Caco-2 (cell line): Measurements from ENCODE around the gene MTOR. TPM values are rescaled to one million over a fixed set of nuclear protein-coding genes. Genes with fewer than 3 reads are reported as not detected.

ENCODE experiments used
- Bru-seq: library from RNA; stranded (reverse); fragments of 400-500 nt; gene quantifications from one replicate; lab custom pipeline; 2021; lab: Mats Ljungman, UMichigan
- BruChase-seq, 2 experiments: library from RNA; stranded (reverse); fragments of 400-500 nt; gene quantifications; one replicate each; lab custom pipeline; 2021; lab: Mats Ljungman, UMichigan
- BruUV-seq: library from RNA; stranded (reverse); fragments of 400-500 nt; replicated peaks from 2 replicates; lab custom pipeline; 2021; lab: Mats Ljungman, UMichigan
- CTCF ChIA-PET: fragments of 300-600 bp; sonication (Branson Sonifier 250); formaldehyde crosslinking; loops from one replicate; lab custom pipeline; 2022; ENCODE audit warnings: antibody characterized with exemption; lab: Charles Lee
- POLR2A ChIA-PET: fragments of 300-600 bp; sonication (Branson Sonifier 250); formaldehyde crosslinking; loops from one replicate; lab custom pipeline; 2022; ENCODE audit warnings: antibody characterized with exemption; lab: Charles Lee
- DNase-seq, 2 experiments: peaks; one replicate each; pipeline versions ENCODE4 v3.0.0 to v3.0.0-alpha.2; 2020 to 2022
- H3K27me3 ChIP-seq: replicated peaks from 2 replicates; pipeline ENCODE4 v1.6.0; 2011; ENCODE audit warnings: low read length; ENCODE audit not compliant: control insufficient read depth, insufficient read depth
- H3K36me3 ChIP-seq: 2 replicates; pipeline ENCODE4 v1.5.1; 2011; ENCODE audit warnings: low read length; ENCODE audit not compliant: control insufficient read depth, insufficient read depth
- H3K4me1 ChIP-seq: fragments of 250-450 bp; sonication (Bioruptor Pico); 2 replicates; pipeline ENCODE4 v1.5.1; 2020; ENCODE audit warnings: mild to moderate bottlenecking
- H3K4me3 ChIP-seq: 2 replicates; pipeline ENCODE4 v1.5.1; 2011; ENCODE audit warnings: low read depth, mild to moderate bottlenecking, control low read depth, low read length
- H3K9me3 ChIP-seq: fragments of 250-450 bp; sonication (Bioruptor Pico); 2 replicates; pipeline ENCODE4 v1.5.1; 2020; ENCODE audit warnings: mild to moderate bottlenecking, moderate library complexity
- H3K27ac Mint-ChIP-seq: one replicate; pipeline ENCODE4 v1.8.0; 2022; ENCODE audit warnings: mixed read lengths; ENCODE audit not compliant: unreplicated experiment
- H3K27me3 Mint-ChIP-seq: one replicate; pipeline ENCODE4 v1.8.0; 2022; ENCODE audit warnings: mixed read lengths; ENCODE audit not compliant: insufficient read depth, unreplicated experiment
- H3K36me3 Mint-ChIP-seq: one replicate; pipeline ENCODE4 v1.8.0; 2022; ENCODE audit warnings: mild to moderate bottlenecking, mixed read lengths; ENCODE audit not compliant: insufficient read depth, unreplicated experiment
- H3K4me1 Mint-ChIP-seq: one replicate; pipeline ENCODE4 v1.8.0; 2022; ENCODE audit warnings: low read depth, mixed read lengths; ENCODE audit not compliant: unreplicated experiment
- H3K4me3 Mint-ChIP-seq: one replicate; pipeline ENCODE4 v1.8.0; 2022; ENCODE audit warnings: mild to moderate bottlenecking, moderate library complexity, mixed read lengths; ENCODE audit not compliant: unreplicated experiment
- H3K9me3 Mint-ChIP-seq: one replicate; pipeline ENCODE4 v1.8.0; 2022; ENCODE audit warnings: mixed read lengths; ENCODE audit not compliant: unreplicated experiment
- intact Hi-C: fragments of 100-400 bp; cut with micrococcal nuclease; formaldehyde crosslinking; loops from one replicate; pipeline ENCODE4 v1.10.0; 2022; ENCODE audit not compliant: unreplicated experiment
- long read RNA-seq: library from polyadenylated mRNA; stranded (forward); transcript quantifications from one replicate; pipeline ENCODE4 v2.0.0, GENCODE V29; 2022
- total RNA-seq: library from RNA; stranded (reverse); gene quantifications from 2 replicates; pipeline ENCODE4 v1.2.3, GENCODE V29; 2022
- TF ChIP-seq, protein P1 (sequence below), 2 experiments: fragments of 200-600 bp in 1 of 2; IDR thresholded peaks; 1 replicate in 1 of 2; 2 replicates in 1 of 2; pipeline versions ENCODE4 v1.5.1 to v1.8.0; 2011 to 2022; ENCODE audit warnings: antibody characterized with exemption in 1 of 2, control low read depth in 1 of 2, inconsistent platforms in 1 of 2, low read depth in 1 of 2, low read length in 1 of 2, mild to moderate bottlenecking in 1 of 2, moderate library complexity in 1 of 2; ENCODE audit not compliant: insufficient read depth in 1 of 2, severe bottlenecking in 1 of 2, unreplicated experiment in 1 of 2

MTOR gene
- total RNA-seq (41.4 and 45.7 TPM in 2 replicates), Bru-seq, nascent RNA (percentile 66 among the genes with signal in this experiment), BruChase-seq, experiment 1, labeled RNA remaining after a 2-hour chase (percentile 66 among the genes with signal in this experiment), BruChase-seq, experiment 2, labeled RNA remaining after a 6-hour chase (percentile 73 among the genes with signal in this experiment)
- long read RNA-seq, full-length matches to known transcripts = 5 of 20 reads
- long read RNA-seq, partial matches to known transcripts = 7 of 20 reads
- long read RNA-seq, other reads (novel, unspliced or antisense) = 8 of 20 reads

DNA sequence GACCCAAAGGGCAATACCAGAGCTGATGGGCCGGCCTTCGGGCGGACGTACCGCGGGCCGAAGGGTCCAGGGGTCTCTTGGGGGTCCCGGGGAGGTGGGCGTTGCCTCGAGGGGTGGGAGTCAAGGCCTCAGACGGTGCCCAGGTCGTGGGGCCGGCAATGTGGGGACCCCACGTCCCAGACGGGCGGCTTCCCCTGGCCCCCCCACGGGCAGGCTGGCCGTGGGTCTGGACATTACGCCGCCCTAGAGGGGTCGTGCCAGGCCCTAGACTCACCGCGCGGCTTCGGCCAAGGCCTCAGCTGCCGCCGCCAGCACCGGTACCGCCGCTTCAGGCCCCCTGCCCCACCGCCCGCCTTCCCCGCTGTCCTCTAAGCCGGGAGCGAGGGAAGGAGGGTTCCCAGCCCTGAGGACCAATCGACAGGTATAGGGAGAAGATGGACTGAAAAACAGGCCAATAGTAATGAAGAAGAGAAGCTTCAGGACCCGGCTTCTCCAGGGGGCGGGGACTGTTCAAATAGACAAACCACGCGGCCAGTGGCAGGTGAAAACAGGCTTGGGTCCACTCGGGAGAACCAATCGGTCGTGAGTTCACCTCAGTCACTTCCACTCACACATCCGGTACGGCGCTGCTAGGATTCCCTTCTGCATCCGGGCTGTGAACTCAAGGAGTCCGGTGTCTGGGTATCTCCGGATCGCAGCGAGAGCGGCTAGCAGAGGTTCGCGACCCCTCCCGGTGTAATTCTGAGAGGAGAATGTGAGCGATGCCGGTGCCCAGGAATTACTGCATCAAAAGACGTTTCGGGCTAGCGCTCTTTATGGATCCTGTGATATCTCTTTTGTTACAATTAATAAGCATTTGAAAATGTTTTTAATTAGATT lies at the start of gene MTOR:
Gene MTOR (minus strand): TSS at position 381 of the 879 bp plus-strand sequence. CDS start 3,142 bp downstream, outside the sequence.
- H3K4me1 Mint-ChIP-seq = no peaks in the 10 kb centered on the region
- POLR2A ChIA-PET = interaction anchor here (0.6 to 1.2 kb wide), 7 partner anchors 10 to 646 kb away, joined by 3 to 10 read pairs (median 8); partner anchors contain the start of genes EXOSC10 and UBIAD1
- peak within 1 kb of the TSS; percentile 74 for H3K27ac Mint-ChIP-seq
- Histone ChIP-seq H3K4me3 (peak within 1 kb of the TSS; percentile 100), H3K27me3 (no peaks in the 10 kb centered on the region), H3K4me1 (no peaks in the 10 kb centered on the region), H3K9me3 (no peaks in the 10 kb centered on the region; the same call in 1 of the 2 replicates), H3K36me3 (no peaks in the 10 kb centered on the region)
- peaks cover 11% of the 10 kb centered on the region for H3K9me3 Mint-ChIP-seq
- H3K36me3 Mint-ChIP-seq = peaks cover 25% of the 10 kb centered on the region
- DNase-seq = peak; percentile 98 to 99
- intact Hi-C loops = no loop called here
- no TSS peak for BruUV-seq
- TF ChIP-seq, protein P1, sequence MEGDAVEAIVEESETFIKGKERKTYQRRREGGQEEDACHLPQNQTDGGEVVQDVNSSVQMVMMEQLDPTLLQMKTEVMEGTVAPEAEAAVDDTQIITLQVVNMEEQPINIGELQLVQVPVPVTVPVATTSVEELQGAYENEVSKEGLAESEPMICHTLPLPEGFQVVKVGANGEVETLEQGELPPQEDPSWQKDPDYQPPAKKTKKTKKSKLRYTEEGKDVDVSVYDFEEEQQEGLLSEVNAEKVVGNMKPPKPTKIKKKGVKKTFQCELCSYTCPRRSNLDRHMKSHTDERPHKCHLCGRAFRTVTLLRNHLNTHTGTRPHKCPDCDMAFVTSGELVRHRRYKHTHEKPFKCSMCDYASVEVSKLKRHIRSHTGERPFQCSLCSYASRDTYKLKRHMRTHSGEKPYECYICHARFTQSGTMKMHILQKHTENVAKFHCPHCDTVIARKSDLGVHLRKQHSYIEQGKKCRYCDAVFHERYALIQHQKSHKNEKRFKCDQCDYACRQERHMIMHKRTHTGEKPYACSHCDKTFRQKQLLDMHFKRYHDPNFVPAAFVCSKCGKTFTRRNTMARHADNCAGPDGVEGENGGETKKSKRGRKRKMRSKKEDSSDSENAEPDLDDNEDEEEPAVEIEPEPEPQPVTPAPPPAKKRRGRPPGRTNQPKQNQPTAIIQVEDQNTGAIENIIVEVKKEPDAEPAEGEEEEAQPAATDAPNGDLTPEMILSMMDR (IDR thresholded peaks at IDR 0.05; ENCODE audit: insufficient read depth in 1 of 2, low read depth in 1 of 2, low read length in 1 of 2, severe bottlenecking in 1 of 2, unreplicated experiment in 1 of 2) = no peak
- CTCF ChIA-PET = interaction anchor here (0.6 to 1.5 kb wide), 7 partner anchors 11 to 395 kb away, joined by 3 to 6 read pairs (median 3); partner anchors contain the start of gene UBIAD1
- H3K27me3 Mint-ChIP-seq = no peaks in the 10 kb centered on the region
- peak within 1 kb of the TSS; percentile 89 for H3K4me3 Mint-ChIP-seq

DNA sequence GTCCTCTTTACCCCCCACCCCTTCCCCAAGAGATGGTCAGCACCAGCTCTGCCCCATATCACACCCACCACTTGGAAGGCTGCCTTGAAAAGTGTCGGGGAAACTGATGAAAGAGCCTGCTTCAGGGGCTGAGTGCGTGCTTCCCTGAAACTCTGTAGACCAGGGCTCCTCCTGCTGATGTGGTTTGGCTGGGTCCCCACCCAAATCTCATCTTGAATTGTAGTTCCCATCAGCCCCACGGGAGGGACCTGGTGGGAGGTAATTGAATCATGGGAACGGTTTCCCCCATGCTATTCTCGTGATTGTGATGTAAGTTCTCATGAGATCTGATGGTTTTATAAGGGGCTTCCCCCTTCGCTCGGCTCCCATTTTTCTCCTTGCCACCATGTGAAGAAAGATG lies 47.0 kb upstream of the MTOR start:
- H3K4me3 ChIP-seq = no peak overlapping the region
- no TSS peak for BruUV-seq
- H3K36me3 Mint-ChIP-seq = no peaks in the 10 kb centered on the region
- H3K27ac Mint-ChIP-seq = no peak overlapping the region
- POLR2A ChIA-PET = no interaction called here
- TF ChIP-seq, protein P1 (IDR thresholded peaks at IDR 0.05; ENCODE audit: insufficient read depth in 1 of 2, low read depth in 1 of 2, low read length in 1 of 2, severe bottlenecking in 1 of 2, unreplicated experiment in 1 of 2) = no peak
- no peaks in the 10 kb centered on the region for H3K36me3 ChIP-seq
- no peaks in the 10 kb centered on the region for H3K9me3 ChIP-seq
- no peaks in the 10 kb centered on the region for H3K27me3 ChIP-seq
- no peaks in the 10 kb centered on the region for H3K9me3 Mint-ChIP-seq
- CTCF ChIA-PET = no interaction called here
- H3K4me1 Mint-ChIP-seq = peaks cover 7% of the 10 kb centered on the region
- no peaks in the 10 kb centered on the region for H3K4me1 ChIP-seq
- no peak overlapping the region for H3K4me3 Mint-ChIP-seq
- no peak for DNase-seq
- intact Hi-C loops = no loop called here
- H3K27me3 Mint-ChIP-seq = no peaks in the 10 kb centered on the region

DNA sequence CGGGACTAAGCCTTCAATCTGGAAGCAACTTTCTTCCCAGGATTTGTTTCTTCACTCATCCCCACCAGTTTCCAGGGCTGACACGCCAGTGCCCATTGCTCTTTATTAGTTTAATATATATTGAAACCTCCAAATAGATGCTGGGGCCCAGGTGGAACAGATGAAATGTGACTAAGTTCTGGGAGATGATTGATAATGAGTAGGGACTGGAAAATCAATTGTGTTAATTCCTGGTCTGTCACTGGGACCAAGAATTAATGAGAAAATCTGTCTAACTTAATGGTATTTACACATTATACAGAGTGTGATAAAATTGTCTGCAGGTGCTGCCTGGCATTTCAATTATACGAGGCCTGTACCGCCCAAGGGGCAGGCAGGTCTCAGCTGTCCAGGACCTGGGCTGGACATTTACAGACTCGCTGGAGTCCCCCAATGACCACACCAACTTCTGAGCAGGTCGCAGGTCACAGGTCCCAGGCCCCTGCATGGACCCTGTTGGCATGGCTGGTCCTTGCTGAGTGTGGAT lies 46.4 kb upstream of the MTOR start:
- intact Hi-C loops = no loop called here
- no peaks in the 10 kb centered on the region for H3K27me3 ChIP-seq
- POLR2A ChIA-PET = no interaction called here
- Mint-ChIP-seq H3K4me3 (no peak overlapping the region), H3K27me3 (no peaks in the 10 kb centered on the region), H3K9me3 (no peaks in the 10 kb centered on the region), H3K36me3 (no peaks in the 10 kb centered on the region), H3K27ac (no peak overlapping the region), H3K4me1 (peaks cover 7% of the 10 kb centered on the region)
- H3K4me3 ChIP-seq = no peak overlapping the region
- H3K36me3 ChIP-seq = no peaks in the 10 kb centered on the region
- CTCF ChIA-PET = no interaction called here
- no peaks in the 10 kb centered on the region for H3K9me3 ChIP-seq
- no peak for DNase-seq
- no peaks in the 10 kb centered on the region for H3K4me1 ChIP-seq
- TF ChIP-seq, protein P1 (IDR thresholded peaks at IDR 0.05; ENCODE audit: insufficient read depth in 1 of 2, low read depth in 1 of 2, low read length in 1 of 2, severe bottlenecking in 1 of 2, unreplicated experiment in 1 of 2) = no peak
- BruUV-seq = no TSS peak
